ENCODE data around the gene APIP.

The APIP gene

DNA sequence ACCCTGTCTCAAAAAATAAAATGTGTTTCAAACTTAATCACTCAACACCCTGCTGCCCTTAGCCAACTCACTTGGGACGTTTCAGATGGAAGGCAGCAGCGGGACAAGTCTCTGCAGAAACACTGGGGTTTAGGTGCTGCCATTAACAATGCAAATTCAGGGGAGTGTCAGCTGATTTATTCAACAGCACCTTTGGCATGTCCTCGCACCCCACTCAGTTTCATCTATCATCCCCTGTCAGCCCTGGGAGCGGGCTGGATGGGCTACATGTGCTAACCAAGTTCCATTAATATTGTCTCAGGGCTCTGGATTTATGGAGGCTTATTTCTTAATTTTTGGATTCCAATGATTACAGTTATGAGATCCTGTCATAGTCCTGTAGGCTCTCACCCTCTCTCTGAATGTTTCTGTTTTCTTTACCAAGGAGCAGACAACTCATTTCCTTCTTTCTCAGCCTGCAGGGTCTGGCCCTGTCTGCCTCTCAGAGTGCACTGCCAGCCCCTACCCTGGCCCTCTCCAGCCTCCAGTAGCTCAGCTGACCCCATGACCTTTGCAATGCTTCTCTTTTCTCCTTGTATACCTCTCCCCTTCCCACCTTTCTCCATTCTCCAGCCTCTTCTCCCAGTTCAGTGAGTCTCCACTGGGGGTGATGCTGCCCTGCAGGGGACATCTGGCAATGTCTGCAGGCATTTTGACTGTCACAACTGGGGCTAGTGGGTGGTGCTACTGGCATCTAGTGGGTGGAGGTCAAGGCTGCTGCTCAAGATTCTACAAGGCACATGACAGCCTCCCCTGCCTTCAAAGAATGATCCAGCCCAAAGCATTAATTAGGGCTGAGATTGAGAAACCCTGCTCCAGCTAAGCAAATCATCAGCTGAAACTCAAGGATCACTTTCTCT, 79.0 kb downstream of the APIP start:
- no peak for DNase-seq

DNA sequence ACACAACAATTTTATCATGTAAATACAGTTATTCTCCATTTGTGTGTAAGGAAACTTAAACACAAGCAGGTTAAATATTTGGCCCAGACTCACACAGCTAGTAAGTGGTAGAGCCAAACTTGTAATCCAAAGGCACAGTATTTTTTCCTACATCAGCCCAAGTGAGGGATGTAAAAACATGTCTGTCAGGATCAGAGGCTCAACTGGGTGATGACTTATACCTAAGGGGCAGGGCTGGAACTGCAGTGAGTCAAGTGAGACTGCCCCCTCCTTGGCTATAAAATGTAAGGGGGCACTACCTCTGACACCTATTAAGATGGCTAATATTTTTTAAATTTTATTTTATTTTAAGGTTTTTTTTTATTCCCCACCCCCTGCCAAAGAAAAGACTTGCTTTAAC, 82.6 kb downstream of the APIP start:
- no peak for DNase-seq

Measured in MV-4-11 (cell line).